GM18873 (cell line): ENCODE measurements around the gene GCFC2.
A peak's percentile ranks its signal among the peaks of the same experiment; 100 is the strongest.
"Not testable (repeated sequence)": the region's sequence is repeated elsewhere in the genome, so short reads cannot be mapped to it uniquely, and the experiment has no call there.

Experiments used
- ATAC-seq: cut with Tn5 transposase; IDR thresholded peaks from one replicate; pipeline ENCODE4 v1.9.1; 2021; ENCODE audit warnings: mild to moderate bottlenecking, moderate library complexity, moderate number of reproducible peaks; ENCODE audit not compliant: unreplicated experiment, low FRiP score

GCFC2 gene

GRCh38 chr2:75683430-75683829 is 27.3 kb downstream of the GCFC2 start:
- ATAC-seq = not testable (repeated sequence)

- no peak for ATAC-seq
These were observed 30.3 kb downstream of the GCFC2 start for GRCh38 chr2:75680402-75680801.

DNA sequence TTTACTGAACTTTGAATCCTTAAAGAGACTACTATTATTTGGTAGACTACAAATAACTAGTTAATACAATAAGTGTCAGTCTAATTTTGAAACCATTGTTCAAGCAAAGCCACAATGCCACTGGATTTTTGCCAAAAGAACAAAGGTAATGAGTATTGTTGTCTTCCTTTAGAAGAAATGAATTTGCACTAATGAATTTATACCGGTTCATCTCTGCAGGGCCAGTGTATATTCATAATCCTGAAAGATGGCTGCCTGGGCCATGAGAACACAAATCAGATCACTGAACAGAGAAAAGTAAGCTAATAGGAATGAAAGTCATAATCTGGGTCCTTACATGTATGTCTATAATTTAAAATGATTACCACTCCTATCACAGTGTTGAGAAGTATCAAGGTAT is 31.2 kb downstream of the GCFC2 start:
- no peak for ATAC-seq

DNA sequence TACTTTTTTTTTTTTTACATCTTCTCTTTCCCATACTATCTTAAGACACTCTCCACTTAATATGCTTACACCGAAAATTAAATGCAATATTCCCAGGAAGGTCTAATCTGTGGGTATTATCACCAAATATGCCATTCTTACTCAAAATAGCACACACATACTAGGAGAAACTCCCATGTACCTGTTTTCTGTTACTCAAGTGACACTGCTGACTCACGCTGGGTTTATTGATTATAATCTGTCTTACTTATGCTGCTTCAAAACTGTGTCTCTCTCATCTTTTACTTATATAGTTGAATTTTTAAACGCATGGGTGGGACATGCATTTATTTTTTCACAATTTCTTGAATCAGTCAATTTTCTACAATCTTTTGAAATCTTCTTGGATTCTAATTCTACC is 34.3 kb downstream of the GCFC2 start:
- ATAC-seq = no peak

DNA sequence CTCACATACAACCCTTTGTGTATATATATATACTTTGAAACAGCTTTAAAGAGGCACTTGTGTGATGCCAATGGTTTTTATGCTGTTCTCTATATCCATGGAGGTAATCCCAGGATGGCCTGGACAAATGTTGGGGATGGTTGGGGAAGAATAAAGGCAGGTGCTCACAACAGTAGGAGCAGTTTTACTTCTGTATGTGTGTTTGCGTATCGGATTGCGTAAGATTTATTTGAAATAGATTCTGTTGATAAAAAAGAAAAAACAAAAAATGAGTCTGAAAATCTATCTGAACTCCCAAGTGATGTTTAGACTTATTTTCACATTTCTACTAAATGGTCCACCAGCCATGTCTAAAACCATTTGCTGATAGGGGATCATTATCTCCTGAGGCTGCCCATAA is 34.8 kb downstream of the GCFC2 start:
- no peak for ATAC-seq

DNA sequence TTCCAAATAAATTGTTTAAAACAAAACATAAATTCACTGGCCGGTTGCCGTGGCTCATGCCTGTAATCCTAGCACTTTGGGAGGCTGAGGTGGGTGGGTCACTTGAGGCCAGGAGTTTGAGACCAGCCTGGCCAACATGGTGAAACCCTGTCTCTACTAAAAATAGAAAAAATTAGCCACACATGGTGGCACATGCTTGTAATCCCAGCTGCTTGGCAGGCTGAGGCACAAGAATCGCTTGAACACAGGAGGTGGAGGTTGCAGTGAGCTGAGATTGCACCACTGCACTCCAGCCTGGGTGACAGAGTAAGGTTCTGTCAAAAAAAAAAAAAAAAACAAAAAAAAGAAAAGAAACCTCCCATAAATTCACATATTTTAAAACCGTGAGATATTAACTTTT is 35.3 kb downstream of the GCFC2 start:
- not testable (repeated sequence) for ATAC-seq

DNA sequence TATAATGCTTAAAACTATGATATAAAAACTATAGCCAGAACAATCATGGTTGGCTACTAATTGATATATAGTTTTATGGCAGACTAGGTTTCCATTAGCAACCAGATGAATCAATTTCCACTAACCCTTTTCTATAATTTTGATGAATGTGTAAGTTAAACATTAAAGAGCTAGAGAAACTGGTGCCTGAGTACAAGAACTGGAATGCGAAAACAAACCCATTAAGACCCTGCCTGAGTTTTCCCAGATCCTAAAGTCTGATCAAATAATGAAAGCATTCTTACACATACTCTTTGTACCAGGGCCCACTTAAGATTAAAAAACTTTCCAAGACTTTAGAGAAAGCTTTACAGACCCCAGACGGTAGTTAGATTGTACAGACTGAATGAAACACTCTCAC is 42.8 kb downstream of the GCFC2 start:
- ATAC-seq = no peak

- no peak for ATAC-seq
These were observed 43.8 kb downstream of the GCFC2 start for GRCh38 chr2:75666911-75667310.

- no peak for ATAC-seq
These were observed 52.9 kb downstream of the GCFC2 start for GRCh38 chr2:75657798-75658197.

GRCh38 chr2:75656563-75656962 is 54.2 kb downstream of the GCFC2 start:
- ATAC-seq = no peak

DNA sequence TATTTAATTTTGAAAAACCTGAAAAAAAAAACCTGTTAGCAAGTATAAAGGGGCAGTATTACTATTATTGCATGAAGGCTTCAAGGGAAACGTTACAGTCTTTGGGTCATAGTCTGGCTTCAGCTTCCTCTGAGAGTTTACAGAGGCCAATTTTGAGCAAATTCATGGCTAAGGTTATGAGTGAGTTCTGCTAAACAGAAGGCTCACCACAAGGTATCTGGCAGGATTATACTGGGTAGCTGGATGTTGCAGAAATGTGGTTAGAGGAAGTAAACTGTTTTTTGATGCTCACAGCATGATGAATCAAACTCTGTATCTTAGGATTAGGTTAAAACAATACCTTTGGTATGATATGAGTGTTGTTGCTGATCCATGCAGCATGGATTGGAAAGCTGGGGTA is 54.9 kb downstream of the GCFC2 start:
- no peak for ATAC-seq

GRCh38 chr2:75654012-75654411 is 56.7 kb downstream of the GCFC2 start:
- no peak for ATAC-seq

DNA sequence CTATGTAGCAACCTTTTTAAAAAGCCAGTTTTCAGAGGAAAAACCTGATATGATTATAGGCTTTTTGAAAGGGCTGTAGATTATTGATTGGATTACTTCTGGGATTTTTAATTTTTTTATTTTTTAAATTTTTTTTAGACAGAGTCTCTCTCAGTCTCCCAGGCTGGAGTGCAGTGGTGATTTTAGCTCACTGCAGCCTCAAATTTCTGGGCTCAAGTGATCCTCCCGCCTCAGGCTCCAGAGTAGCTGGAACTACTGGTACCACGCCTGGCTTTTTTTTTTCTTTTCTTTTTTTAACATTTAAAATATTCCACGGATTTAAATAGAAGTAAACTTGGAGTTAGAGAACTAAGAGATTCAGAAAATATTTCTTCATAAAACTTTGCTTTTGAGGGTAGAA is 62.9 kb downstream of the GCFC2 start:
- no peak for ATAC-seq

GRCh38 chr2:75646583-75647425 is 63.9 kb downstream of the GCFC2 start, which contains the start of gene MRPL19:
TSS of gene MRPL19 (plus strand) at chr2:75646783. CDS start at chr2:75646808, 25 bp downstream.
- ATAC-seq = peak; percentile 98

DNA sequence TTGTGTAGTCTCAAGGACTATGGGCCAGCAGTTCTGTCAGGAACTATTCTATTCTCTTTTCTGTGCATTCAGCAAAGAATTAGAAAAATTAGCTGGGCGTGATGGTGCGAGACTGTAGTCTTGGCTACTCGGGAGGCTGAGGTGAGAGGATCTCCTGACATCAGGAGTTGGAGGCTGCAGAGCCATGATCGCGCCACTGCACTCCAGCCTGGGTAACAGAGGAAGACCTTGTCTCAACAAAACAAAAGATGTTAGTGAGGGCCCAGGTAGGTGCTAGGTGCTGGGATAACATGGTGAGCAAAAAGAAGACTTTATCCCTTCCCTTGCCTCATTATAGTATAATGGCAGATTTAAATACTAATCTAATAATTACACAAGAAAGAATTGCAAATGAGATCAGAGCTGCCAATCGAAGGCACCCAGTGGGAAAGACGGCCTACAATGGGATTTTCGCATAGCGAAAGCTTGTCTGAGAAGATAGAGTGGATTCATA is 64.6 kb downstream of the GCFC2 start:
- no peak for ATAC-seq

- ATAC-seq = no peak
These were observed 65.1 kb downstream of the GCFC2 start for GRCh38 chr2:75645643-75646042.

- ATAC-seq = no peak
These were observed 66.7 kb downstream of the GCFC2 start for GRCh38 chr2:75643980-75644379.

- no peak for ATAC-seq
These were observed 69.1 kb downstream of the GCFC2 start for GRCh38 chr2:75641587-75641986.

GRCh38 chr2:75640621-75641121 is 70.0 kb downstream of the GCFC2 start:
- ATAC-seq = peak; percentile 85

GRCh38 chr2:75637568-75637967 is 73.1 kb downstream of the GCFC2 start:
- ATAC-seq = no peak

- no peak for ATAC-seq
These were observed 75.8 kb downstream of the GCFC2 start for GRCh38 chr2:75634945-75635344.

GRCh38 chr2:75633620-75634019 is 77.1 kb downstream of the GCFC2 start:
- no peak for ATAC-seq
